Measurements from ENCODE around the gene ARRDC2.
A peak's percentile ranks its signal among the peaks of the same experiment; 100 is the strongest.
"Not testable (repeated sequence)": the region's sequence is repeated elsewhere in the genome, so short reads cannot be mapped to it uniquely, and the experiment has no call there.

The ARRDC2 gene

GRCh38 chr19:18017275-18018083, 9.5 kb downstream of the ARRDC2 start:
- DNase-seq = no peak

- DNase-seq = no peak
Observed at GRCh38 chr19:18020212-18021085, 12.5 kb downstream of the ARRDC2 start.

GRCh38 chr19:18021121-18021755, 13.3 kb downstream of the ARRDC2 start:
- DNase-seq = peak; percentile 82

GRCh38 chr19:18023622-18024251, 15.8 kb downstream of the ARRDC2 start:
- DNase-seq = peak; percentile 80

- DNase-seq = no peak
Observed at GRCh38 chr19:18027151-18027550, 19.2 kb downstream of the ARRDC2 start.

GRCh38 chr19:18029617-18030338, 21.8 kb downstream of the ARRDC2 start:
- DNase-seq = no peak

- not testable (repeated sequence) for DNase-seq
Observed at GRCh38 chr19:18031401-18031800, 23.4 kb downstream of the ARRDC2 start.

- not testable (repeated sequence) for DNase-seq
Observed at GRCh38 chr19:18032102-18032501, 24.1 kb downstream of the ARRDC2 start.

- DNase-seq = no peak
Observed at GRCh38 chr19:18041054-18041453, 33.1 kb downstream of the ARRDC2 start.

- DNase-seq = no peak
Observed at GRCh38 chr19:18043676-18044075, 35.7 kb downstream of the ARRDC2 start.

- DNase-seq = peak; percentile 80
Observed at GRCh38 chr19:18044825-18045304, 36.9 kb downstream of the ARRDC2 start.

- no peak for DNase-seq
Observed at GRCh38 chr19:18045307-18046050, 37.5 kb downstream of the ARRDC2 start.

GRCh38 chr19:18046059-18046718, 38.2 kb downstream of the ARRDC2 start:
- DNase-seq = no peak

GRCh38 chr19:18049385-18049784, 41.4 kb downstream of the ARRDC2 start:
- no peak for DNase-seq

- no peak for DNase-seq
Observed at GRCh38 chr19:18051887-18052286, 43.9 kb downstream of the ARRDC2 start.

- DNase-seq = no peak
Observed at GRCh38 chr19:18053576-18054219, 45.7 kb downstream of the ARRDC2 start.

GRCh38 chr19:18055967-18056366, 48.0 kb downstream of the ARRDC2 start:
- no peak for DNase-seq

GRCh38 chr19:18057557-18057956, 49.6 kb downstream of the ARRDC2 start:
- DNase-seq = no peak

- DNase-seq = peak; percentile 83
Observed at GRCh38 chr19:18058208-18059009, 50.4 kb downstream of the ARRDC2 start.
